ENCODE measurements around the gene ZNF273.
"Not testable (repeated sequence)": the region's sequence is repeated elsewhere in the genome, so short reads cannot be mapped to it uniquely, and the experiment has no call there.

ZNF273 gene

DNA sequence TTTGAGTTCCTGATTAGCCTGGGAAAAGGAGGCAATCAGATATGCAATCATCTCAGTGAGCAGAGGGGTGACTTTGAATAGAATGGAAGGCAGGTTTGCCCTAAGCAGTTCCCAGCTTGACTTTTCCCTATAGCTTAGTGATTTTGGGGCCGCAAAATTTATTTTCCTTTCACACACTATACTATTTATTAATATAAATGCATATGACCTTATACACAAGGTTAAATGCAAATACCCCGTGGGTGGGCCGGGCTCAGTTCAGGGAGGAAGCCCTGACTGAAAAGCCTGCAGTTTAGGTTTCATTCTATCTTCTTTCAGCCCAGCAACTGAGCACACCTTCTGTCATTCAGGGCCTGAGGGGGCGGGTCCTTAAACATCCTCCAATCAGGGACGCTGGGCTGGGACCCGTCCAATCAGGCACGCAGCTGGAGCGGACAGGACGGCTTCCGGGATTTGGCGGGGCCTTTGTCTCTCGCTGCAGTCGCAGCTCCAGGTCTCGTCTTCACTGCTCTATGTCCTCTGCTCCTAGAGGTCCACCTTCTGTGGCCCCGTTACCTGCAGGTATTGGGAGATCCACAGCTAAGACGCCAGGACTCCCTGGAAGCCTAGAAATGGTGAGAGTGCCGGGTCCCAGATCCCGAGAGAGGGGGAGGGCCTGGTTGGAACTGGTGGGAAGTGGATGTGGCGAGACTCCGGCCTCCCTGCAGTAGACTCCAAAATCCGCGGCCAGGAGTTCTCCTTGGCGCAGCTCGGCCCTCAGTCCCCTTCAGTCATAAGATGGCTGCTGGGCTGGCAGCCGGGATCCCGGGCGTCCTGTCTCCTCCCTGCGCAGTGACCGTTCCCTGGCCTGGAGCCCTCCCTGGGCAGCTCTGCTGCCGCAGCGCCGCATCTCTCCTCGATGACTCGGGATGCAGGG is at the start of gene ZNF273:
Gene ZNF273, plus strand, starts transcription at position 468 of the 916 bp plus-strand sequence. Its CDS starts 45 bp downstream, at position 513.
- peak; percentile 90 for DNase-seq

DNA sequence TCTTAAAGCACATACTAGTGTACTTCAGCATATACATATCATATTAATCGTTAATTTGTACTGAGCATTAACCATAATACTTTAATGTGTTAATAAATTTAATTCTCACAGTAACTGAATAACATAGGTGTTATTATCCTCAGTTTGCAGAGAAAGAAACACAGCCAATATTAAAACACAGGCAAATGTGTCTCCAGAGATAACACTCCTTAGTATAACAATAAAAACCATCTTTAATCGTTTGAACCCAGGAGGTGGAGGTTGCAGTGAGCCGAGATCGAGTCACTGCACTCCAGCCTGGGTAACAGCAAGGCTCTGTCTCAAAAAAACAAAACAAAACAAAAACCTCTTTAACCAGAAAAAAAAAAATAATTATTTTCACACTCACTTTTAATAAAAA is 49.4 kb upstream of the ZNF273 start:
- DNase-seq = no peak

DNA sequence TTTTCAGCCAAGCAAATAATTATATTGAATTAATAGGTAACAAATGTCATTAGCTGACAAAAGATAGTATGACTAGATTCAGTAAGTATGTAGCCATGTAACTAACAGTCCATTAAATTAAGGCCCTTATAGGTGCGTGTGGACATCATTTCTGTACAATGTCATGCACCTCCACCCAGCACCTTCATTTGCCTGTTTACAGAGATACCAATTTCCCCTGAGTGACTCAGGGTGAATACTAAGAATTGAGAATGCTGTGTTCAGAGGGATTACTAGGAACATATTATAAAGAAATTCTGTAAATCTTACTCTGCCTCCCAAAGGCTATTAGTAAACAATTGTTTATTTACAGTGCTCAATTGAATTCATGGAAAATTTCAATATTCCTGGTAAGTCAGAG is 48.1 kb upstream of the ZNF273 start:
- no peak for DNase-seq

DNA sequence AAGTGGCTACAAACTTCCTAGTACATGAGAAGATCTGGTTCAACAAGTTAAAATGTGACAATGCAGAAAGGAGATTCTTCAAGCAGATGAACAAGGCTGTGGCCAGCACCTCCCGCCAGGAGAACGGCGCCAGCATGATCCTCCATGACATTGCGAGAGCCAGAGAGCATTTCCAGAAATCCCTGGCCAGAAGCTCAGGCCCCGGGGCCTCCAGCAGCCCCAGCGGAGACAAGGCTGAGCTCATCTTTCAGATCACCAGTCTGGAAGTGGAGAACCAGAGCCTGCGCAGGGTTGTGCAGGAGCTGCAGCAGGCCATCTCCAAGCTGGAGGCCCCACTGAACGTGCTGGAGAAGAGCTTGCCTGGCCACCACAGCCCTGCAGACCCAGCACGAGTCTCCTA is 40.1 kb upstream of the ZNF273 start:
- no peak for DNase-seq

DNA sequence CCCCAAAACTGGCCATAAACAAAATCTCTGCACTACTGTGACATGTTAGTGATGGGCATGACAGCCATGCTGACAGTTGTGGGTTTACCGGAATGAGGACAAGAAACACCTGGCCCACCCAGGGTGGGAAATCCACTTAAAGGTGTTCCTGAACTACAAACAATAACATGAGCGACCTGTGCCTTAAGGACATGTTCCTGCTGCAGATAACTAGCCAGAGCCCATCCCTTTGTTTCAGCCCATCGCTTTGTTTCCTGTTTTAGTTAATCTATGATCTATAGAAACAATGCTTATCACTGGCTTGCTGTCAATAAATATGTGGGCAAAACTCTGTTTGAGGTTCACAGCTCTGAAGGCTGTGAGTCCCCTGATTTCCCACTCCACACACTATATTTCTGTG is 39.5 kb upstream of the ZNF273 start:
- not testable (repeated sequence) for DNase-seq

DNA sequence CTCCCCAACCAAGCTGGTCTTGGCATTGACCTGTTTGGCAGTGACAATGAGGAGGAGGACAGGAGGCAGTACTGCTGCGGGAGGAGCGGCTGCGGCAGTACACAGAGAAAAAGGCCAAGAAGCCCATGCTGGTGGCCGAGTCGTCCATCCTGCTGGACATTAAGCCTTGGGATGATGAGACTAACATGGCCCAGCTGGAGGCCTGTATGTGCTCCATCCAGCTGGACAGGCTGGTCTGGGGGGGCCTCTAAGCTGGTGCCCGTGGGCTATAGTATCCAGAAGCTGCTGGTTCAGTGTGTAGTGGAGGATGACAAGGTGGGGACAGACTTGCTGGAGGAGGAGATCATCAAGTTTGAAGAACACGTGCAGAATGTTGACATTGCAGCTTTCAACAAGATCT is 39.1 kb upstream of the ZNF273 start:
- no peak for DNase-seq

DNA sequence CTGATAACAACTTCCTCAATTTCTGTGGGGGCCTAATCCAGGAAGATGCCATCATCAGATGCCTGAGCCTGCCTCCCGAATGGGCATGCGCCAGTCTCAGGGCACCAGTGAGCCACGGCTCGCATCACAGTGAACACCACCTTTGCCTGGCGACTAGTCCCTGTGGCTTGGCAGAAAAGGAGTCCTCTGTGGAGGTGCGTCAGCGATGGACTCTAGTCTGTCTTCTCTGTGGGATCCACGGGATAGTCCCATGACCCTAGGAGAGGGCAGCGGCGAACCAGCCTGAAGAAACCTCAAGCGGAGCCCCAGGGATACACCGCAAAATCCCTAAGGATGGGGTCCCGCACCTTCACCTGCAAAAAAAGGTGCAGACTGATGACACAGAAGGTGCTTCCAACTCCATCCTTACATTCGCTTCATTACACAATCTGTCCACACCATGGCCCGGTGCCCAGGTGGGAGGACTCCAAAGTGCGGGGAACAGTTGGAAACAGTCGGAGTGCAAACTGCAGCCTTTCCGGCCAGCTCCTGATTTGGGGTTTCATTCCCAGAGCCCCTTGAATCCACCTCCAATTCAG is 35.1 kb upstream of the ZNF273 start:
- no peak for DNase-seq

DNA sequence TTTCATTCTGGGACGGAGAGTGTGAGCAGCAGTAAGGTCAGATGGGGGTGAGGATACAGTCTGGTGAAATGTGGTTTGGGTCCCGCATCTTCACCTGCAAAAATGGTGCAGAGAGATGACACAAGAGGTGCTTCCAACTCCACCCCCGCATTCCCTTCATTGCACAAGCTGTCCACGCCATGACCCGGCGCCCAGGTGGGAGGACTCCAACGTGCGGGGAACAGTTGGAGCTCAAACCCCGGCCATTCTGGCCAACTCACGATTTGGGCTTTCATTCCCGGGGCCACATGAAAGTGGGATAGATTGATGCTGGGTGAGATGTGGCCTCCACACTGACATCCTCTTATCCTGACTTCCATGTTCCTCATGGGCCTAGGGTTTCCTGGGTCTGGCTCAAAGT is 34.6 kb upstream of the ZNF273 start:
- DNase-seq = no peak

DNA sequence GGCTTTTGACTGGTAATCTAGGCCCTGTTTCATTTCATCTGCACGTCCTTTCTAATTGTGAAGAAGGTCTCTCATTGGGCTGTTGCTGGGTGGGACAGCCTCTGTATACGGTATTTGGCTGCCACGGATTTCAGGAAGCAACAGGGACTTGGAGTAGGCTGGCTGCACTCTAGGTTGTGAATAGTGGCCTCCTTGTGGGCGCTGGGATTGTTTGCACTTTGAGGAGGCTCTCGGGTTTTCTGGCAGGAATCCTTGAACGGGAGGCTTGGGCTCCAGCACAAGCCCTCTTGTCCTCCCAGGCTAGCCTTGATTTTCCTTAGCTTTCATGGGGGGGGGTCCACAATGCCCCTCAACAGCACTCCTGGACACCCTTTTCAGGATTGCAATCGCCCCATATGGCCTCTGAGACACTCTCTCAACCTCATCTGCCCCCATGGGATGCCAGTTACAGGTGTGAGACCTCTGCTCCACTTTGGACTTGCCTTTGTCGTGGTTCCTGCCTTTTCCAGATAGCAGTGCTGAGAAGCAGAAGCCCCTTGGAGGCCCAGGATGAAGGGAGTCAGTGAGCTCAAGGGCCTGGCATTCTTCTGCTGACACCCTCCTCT is 33.9 kb upstream of the ZNF273 start:
- DNase-seq = no peak

DNA sequence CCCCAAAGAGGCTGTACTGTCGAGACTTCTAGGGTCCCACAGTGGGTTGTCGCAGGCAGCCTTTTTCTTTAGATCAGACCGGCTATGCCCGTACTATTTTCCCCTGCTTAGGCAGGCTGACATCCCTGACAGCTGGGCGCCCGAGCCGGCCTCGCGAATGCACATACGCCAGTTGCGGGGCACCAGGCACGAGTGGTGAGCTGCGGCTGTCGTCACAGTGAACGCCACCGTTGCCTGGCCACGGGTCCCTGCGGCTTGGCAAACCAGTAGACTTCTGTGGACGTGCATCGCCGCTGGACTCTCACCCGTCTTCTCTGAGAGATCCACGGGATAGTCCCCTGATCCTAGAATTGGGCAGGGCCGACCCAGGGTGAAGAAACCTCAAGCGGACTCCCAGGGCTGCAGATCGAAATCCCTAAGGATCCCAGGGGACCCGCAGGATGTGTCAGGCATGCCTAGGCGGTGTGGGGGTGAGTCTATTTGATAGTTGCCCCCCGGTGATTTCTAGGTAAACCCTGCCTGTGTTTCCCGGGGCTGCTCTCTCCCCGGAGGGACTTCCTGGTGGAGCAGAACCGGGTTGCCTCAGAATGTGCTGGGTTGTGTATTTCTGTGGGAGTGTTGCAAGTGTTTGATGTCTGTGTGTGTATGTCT is 33.0 kb upstream of the ZNF273 start:
- no peak for DNase-seq

DNA sequence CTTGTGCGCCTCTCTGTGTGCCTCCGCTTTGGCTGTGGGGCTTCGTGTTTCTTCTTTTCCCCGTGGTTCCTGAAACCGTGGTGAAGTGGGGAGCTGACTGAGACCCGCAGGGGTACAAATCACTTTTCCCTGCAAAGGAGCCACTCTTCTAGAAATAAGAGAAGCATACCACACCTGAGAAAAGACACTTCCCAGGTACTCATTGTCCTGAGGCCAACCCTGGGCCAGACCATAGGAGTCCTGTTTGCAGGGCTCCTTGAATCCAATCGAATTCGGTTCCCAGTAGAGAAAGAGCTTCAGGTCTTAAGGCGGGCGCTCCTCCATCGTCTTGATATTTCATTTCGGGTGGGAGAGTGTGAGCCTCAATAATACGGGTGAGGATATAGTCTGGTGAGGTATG is 32.4 kb upstream of the ZNF273 start:
- no peak for DNase-seq

DNA sequence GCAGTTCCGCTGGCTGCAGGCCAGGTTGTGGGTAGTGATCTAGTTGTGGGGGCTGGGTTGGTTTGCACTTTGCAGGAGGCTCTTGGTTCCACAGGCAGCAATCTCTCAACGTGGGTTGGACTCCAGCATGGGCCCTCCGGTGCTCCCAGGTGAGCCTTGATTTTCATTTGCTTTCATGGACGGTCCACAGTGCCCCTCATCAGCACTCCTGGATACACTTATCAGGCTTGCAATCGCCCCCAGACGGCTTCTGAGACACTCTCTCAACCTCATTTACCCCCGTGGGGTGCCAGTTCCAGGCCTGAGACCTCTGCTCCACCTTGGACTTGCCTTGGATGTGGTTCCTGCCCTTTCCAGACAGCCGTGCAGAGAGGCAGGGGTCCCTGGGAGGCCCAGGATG is 31.3 kb upstream of the ZNF273 start:
- no peak for DNase-seq

DNA sequence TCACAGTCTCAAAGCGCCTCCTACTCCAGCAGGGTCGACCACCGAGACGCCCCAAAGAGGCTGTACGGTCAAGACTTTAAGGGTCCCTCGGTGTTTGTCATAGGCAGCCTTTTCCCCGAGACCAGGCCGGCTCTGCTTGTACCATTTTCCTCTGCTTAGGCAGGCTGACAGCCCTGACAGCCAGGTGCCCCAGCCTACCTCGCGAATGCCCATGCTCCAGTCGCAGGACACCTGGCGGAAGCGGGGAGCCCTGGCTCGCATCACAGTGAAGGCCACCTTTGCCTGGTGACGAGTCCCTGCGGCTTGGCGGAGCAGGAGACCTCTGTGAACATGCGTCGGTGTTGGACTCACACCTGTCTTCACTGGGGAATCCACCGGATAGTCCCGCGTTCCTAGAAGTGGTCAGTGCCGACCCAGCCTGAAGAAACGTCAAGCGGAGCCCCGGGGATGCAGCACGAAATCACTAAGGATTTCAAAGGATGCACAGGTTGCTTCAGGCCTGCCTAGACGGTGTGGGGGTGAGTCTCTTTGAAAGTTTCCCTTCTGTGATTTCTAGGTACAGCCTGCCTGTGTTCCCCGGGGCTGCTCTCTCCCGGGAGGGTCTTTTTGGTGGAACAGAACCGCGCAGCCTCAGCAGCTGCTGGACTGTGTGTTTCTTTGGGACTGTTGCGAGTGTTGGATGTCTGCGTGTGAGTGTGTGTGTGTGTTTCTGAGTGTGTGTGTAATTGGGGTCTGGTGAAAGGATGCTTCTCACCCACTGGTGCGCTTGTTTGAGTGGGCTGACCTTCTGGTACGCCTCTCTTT is 30.5 kb upstream of the ZNF273 start:
- no peak for DNase-seq

DNA sequence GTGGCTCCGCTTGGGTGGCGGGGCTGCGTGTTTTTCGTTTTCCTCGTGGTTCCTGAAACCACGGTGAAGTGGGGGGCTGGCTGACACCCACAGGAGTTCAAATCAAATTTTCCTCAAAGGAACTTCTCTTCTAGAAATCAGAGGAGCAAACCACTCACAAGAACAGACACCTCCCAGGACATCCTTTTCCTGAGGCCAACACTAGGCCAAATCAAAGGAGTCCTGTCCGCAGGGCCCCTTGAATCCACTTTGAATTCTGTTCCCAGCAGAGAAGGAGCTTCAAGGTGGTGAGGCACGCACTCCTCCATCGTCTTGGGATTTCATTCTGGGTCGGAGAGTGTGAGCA is 29.9 kb upstream of the ZNF273 start:
- DNase-seq = no peak

DNA sequence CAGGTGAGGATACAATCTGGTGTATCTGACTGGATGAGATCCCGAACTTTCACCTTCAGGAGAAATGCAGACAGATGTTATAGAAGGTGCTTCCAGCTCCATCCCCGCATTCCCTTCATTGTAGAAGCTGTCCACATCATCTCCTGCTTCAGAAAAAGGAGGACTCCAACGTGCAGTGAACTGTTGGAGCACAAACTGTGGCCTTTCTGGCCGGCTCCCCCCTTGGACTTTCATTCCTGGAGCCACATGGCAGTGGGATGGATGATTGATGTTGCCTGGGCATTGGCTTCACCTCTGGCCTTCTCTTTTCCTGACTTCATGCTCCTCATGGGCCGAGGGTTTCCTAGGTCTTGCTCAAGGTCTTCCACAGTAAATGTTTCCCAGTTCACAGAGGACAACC is 29.6 kb upstream of the ZNF273 start:
- no peak for DNase-seq

DNA sequence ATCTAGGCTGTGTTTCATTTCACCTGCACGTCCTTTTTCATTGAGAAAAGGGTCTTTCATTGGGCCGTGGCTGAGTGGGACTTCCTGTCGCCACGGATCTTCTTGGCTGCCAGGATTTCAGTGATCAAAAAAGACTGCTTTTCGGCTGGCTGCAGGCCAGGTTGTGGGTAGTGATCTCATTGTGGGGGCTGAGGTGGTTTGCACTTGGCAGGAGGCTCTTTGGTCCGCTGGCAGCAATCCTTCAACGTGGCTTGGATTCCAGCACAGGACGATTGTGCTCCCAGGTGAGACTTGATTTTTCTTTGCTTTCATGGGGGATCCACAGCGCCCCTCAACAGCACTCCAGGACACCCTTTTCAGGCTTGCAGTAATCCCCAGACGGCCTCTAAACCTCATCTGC is 29.0 kb upstream of the ZNF273 start:
- no peak for DNase-seq

DNA sequence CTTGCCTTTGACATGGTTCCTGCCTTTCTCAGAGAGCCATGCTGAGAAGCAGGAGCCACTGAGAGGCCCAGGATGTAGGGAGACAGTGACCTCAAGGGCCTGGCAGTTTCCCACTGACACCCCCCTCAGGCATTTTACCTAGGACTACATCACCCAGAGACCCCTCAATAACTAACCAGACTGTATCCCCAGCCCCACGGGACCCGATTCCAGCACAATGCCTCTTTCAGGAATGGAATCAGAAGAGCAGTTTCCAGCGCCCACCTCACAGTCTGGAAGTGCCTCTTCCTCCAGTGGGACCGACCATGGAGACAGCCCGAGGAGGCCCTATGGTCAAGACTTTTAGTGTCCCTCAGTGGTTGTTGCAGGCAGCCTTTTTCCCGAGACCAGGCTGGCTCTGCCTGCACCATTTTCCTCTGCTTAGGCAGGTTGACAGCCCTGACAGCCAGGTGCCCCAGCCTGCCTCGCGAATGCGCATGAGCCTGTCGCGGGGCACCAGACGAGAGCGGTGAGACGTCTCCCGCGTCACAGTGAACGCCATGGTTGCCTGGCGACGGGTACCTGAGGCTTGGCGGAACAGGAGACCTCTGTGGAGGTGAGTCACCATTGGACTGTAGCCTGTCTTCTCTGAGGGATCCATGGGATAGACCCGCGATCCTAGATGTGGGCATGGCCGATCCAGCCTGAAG is 28.4 kb upstream of the ZNF273 start:
- no peak for DNase-seq

DNA sequence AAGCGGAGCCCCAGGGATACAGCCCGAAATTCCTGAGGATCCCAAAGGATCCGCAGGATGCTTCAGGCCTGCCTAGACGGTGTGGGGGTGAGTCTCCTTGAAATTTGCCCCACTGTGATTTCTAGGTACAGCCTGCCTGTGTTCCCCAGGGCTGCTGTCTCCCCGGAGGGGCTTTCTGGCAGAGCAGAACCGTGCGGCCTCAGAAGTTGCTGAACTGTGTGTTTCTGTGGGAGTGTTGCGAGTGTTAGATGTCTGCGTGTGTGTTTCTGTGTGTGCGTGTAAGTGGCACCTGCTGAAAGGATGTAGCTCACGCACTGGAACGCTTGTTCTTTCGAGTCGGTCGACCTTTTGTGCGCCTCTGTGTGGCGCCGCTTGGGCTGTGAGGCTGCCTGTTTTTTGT is 27.8 kb upstream of the ZNF273 start:
- no peak for DNase-seq

DNA sequence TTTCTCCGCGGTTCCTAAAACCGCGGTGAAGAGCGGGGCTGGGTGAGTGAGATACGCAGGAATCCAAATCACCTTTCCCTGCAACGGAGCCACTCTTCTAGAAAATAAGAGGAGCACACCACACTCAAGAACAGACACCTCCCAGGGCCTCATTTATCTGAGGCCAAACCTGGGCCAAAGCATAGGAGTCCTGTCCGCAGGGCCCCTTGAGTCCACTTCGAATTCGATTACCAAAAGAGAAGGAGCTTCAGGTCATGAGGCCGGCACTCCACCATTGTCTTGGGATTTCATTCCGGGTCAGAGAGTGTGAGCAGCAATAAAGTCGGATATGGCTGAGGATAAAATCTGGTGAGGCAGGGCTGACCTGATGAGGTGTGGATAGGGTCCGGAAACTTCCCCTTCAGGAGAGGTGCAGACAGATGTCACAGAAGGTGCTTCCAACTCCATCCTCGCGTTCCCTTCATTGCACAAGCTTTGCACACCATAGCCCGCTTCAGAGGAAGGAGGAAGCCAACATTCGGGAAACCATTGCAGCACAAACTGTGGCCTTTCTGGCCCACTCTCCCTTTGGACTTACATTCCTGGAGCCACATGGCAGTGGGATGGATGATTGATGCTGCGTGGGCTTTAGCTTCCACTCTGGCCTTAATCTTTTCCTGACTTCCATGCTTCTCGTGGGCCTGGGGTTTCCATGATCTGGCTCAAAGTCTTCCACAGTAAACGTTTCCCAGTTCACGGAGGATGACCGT is 27.2 kb upstream of the ZNF273 start:
- DNase-seq = no peak

DNA sequence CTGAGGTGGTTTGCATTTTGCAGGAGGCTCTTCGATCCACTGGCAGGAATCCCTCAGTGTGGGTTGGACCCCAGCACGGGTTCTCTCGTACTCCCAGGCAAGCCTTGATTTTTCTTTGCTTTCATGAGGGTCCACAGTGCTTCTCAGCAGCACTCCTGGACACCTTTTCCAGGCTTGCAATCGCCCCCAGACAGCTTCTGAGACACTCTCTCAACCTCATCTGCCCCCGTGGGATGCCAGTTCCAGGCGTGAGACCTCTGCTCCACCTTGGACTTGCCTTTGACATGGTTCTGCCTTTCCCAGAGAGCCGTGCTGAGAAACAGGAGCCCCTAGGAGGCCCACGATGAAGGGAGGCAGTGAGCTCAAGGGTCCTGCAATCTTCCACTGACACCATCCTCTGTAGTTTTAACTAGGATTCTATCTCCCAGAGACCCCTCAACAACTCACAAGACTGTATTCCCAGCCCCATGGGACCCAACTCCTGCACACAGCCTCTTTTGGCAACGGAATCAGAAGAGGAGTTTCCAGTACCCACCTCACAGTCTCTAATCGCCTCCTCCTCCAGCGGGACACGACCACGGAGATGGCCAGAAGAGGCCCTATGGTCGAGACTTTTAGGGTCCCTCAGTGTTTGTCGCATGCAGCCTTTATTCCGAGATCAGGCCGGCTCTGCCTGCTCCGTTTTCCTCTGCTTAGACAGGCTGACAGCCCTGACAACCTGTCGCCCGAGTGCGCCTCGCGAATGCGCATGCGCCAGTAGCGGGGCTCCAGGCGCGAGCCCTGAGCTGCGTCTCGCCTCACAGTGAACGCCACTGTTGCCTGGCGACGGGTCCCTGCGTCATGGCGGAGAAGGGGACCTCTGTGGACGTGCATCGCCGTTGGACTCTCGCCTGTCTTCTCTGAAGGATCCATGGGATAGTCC is 26.0 kb upstream of the ZNF273 start:
- DNase-seq = no peak
